Endothelial cell (in vitro differentiated cells): ENCODE results near the gene GTF2A1. TPM values are rescaled to one million over a fixed set of nuclear protein-coding genes. Genes with fewer than 3 reads are reported as not detected.
"Not testable (repeated sequence)": the region's sequence is repeated elsewhere in the genome, so short reads cannot be mapped to it uniquely, and the experiment has no call there.

Experiments
- DNase-seq: peaks from one replicate; pipeline ENCODE4 v3.0.0; 2021; ENCODE audit warnings: low spot score
- H3K27ac Mint-ChIP-seq: one replicate; pipeline ENCODE4 v1.8.0; 2021; ENCODE audit warnings: mixed read lengths, inconsistent platforms; ENCODE audit not compliant: unreplicated experiment
- H3K27me3 Mint-ChIP-seq: one replicate; pipeline ENCODE4 v1.8.0; 2021; ENCODE audit warnings: mild to moderate bottlenecking, moderate library complexity, mixed read lengths, inconsistent platforms; ENCODE audit not compliant: unreplicated experiment
- H3K36me3 Mint-ChIP-seq: one replicate; pipeline ENCODE4 v1.8.0; 2021; ENCODE audit warnings: mild to moderate bottlenecking, low read depth, mixed read lengths, inconsistent platforms; ENCODE audit not compliant: unreplicated experiment
- H3K4me1 Mint-ChIP-seq: one replicate; pipeline ENCODE4 v1.8.0; 2021; ENCODE audit warnings: mild to moderate bottlenecking, mixed read lengths, inconsistent platforms; ENCODE audit not compliant: unreplicated experiment
- H3K4me3 Mint-ChIP-seq: one replicate; pipeline ENCODE4 v1.8.0; 2021; ENCODE audit warnings: mild to moderate bottlenecking, mixed read lengths, inconsistent platforms; ENCODE audit not compliant: unreplicated experiment
- H3K9me3 Mint-ChIP-seq: one replicate; pipeline ENCODE4 v1.8.0; 2021; ENCODE audit warnings: mixed read lengths, inconsistent platforms; ENCODE audit not compliant: unreplicated experiment
- total RNA-seq: library from RNA; stranded (reverse); fragmentation: NEBNext Ultra II Directional; extraction: Animal tissue kit (Norgen Biotek cat#: 25700); gene quantifications from one replicate; pipeline ENCODE4 v1.2.1, GENCODE V29; 2021; ENCODE audit not compliant: unreplicated experiment
- TF ChIP-seq, protein P1 (sequence below): fragments of 200-600 bp; sonication (generic); IDR thresholded peaks from one replicate; pipeline ENCODE4 v1.5.0; 2021; ENCODE audit warnings: antibody characterized with exemption; ENCODE audit not compliant: unreplicated experiment

Gene GTF2A1
- total RNA-seq, 1 donor from 2014 or later, result 34.6 TPM

GRCh38 chr14:81243499-81243898, 22.7 kb upstream of the GTF2A1 start:
- no peak for DNase-seq
- H3K4me3 Mint-ChIP-seq, result no peak overlapping the region
- no peaks in the 10 kb centered on the region for H3K4me1 Mint-ChIP-seq
- no peaks in the 10 kb centered on the region for H3K9me3 Mint-ChIP-seq
- H3K27ac Mint-ChIP-seq, result no peak overlapping the region
- H3K27me3 Mint-ChIP-seq, result no peaks in the 10 kb centered on the region
- TF ChIP-seq, protein P1, sequence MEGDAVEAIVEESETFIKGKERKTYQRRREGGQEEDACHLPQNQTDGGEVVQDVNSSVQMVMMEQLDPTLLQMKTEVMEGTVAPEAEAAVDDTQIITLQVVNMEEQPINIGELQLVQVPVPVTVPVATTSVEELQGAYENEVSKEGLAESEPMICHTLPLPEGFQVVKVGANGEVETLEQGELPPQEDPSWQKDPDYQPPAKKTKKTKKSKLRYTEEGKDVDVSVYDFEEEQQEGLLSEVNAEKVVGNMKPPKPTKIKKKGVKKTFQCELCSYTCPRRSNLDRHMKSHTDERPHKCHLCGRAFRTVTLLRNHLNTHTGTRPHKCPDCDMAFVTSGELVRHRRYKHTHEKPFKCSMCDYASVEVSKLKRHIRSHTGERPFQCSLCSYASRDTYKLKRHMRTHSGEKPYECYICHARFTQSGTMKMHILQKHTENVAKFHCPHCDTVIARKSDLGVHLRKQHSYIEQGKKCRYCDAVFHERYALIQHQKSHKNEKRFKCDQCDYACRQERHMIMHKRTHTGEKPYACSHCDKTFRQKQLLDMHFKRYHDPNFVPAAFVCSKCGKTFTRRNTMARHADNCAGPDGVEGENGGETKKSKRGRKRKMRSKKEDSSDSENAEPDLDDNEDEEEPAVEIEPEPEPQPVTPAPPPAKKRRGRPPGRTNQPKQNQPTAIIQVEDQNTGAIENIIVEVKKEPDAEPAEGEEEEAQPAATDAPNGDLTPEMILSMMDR, result no peak
- H3K36me3 Mint-ChIP-seq, result peaks cover 19% of the 10 kb centered on the region

DNA sequence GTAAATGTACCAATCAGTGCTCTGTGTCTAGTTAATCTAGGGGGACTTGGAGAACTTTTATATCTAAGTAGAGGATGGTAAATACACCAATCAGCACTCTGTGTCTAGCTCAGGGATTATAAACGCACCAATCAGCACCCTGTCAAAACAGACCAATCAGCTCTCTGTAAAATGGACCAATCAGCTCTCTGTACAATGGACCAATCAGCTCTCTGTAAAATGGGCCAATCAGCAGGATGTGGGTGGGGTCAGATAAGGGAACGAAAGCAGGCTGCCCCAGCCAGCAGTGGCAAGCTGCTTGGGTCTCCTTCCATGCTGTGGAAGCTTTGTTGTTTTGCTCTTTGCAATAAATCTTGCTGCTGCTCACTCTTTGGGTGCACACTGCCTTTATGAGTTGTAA, 16.1 kb upstream of the GTF2A1 start:
- H3K27me3 Mint-ChIP-seq, H3K27ac Mint-ChIP-seq, H3K4me3 Mint-ChIP-seq, DNase-seq, H3K9me3 Mint-ChIP-seq, H3K36me3 Mint-ChIP-seq, H3K4me1 Mint-ChIP-seq: not testable (repeated sequence)

- H3K36me3 Mint-ChIP-seq, result peaks cover 8% of the 10 kb centered on the region
- peaks cover 4% of the 10 kb centered on the region for H3K27me3 Mint-ChIP-seq
- H3K4me1 Mint-ChIP-seq, result no peaks in the 10 kb centered on the region
- TF ChIP-seq, protein P1, result no peak
- DNase-seq, result no peak
- no peaks in the 10 kb centered on the region for H3K9me3 Mint-ChIP-seq
- H3K4me3 Mint-ChIP-seq, result no peak overlapping the region
- no peak overlapping the region for H3K27ac Mint-ChIP-seq
Observed at GRCh38 chr14:81236138-81236537, 15.4 kb upstream of the GTF2A1 start.

- Mint-ChIP-seq H3K36me3 (peaks cover 8% of the 10 kb centered on the region), H3K27me3 (peaks cover 4% of the 10 kb centered on the region), H3K27ac (no peak overlapping the region), H3K4me1 (no peaks in the 10 kb centered on the region), H3K9me3 (no peaks in the 10 kb centered on the region), H3K4me3 (no peak overlapping the region)
- TF ChIP-seq, protein P1, result no peak
- no peak for DNase-seq
Observed at GRCh38 chr14:81235096-81235495, 14.3 kb upstream of the GTF2A1 start.

- Mint-ChIP-seq H3K27me3 (peaks cover 4% of the 10 kb centered on the region), H3K4me1 (no peaks in the 10 kb centered on the region), H3K36me3 (peaks cover 8% of the 10 kb centered on the region), H3K27ac (no peak overlapping the region), H3K9me3 (no peaks in the 10 kb centered on the region), H3K4me3 (no peak overlapping the region)
- DNase-seq, result no peak
- TF ChIP-seq, protein P1, result no peak
Observed at GRCh38 chr14:81234278-81234677, 13.5 kb upstream of the GTF2A1 start.

DNA sequence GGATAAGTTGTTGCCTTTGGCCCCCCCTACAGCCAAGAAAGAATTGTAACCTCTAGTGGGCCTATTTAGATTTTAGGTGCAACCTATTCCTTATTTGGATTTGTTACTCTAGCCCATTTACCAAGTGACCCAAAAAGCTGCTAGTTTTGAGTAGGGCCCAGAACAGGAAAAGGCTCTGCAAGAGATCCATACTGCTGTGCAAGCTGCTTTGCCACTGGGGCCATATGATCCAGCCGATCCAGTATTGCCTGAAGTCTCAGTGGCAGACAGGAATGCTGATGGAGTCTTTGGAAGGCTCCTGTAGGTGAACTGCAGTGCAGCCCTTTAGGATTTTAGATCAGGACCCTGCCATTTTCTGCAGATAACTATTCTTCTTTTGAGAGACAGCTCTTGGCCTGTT, 12.9 kb upstream of the GTF2A1 start:
- Mint-ChIP-seq H3K36me3 (peaks cover 8% of the 10 kb centered on the region), H3K27ac (no peak overlapping the region), H3K4me1 (no peaks in the 10 kb centered on the region), H3K4me3 (no peak overlapping the region), H3K9me3 (no peaks in the 10 kb centered on the region), H3K27me3 (peaks cover 4% of the 10 kb centered on the region)
- DNase-seq, result no peak
- TF ChIP-seq, protein P1, result no peak
